K562 (cell line): ENCODE measurements around the gene IKZF3. TPM values are rescaled to one million over a fixed set of nuclear protein-coding genes. Genes with fewer than 3 reads are reported as not detected.

ENCODE experiments used
- ATAC-seq: fragments of 200-7000 bp; cut with Tn5 transposase; 3 replicates; pipeline ENCODE4 v1.9.1; 2020; ENCODE audit warnings: moderate library complexity
- BruUV-seq: library from RNA; stranded (reverse); fragments of 400-500 nt; replicated peaks from 2 replicates; lab custom pipeline; 2021; lab: Mats Ljungman, UMichigan
- CTCF ChIA-PET: fragments of 300-600 bp; formaldehyde crosslinking; extraction: SDS; loops from one replicate; lab custom pipeline; 2021; ENCODE audit warnings: low intra/inter-chr PET ratio; lab: Yijun Ruan, JAX
- POLR2A ChIA-PET: fragments of 300-600, 350-650 bp; sonication (Branson Sonifier 250); formaldehyde crosslinking; extraction: SDS; loops from one replicate; lab custom pipeline; 2021; ENCODE audit warnings: antibody characterized with exemption, inconsistent platforms; lab: Yijun Ruan, JAX
- DNase-seq, 4 experiments: peaks; one replicate each; pipeline versions ENCODE4 v3.0.0 to v3.0.0-alpha.2; 2011 to 2018; ENCODE audit warnings: low spot score in 3 of 4, mixed read lengths in 3 of 4; ENCODE audit errors: extremely low read depth in 1 of 4
- FAIRE-seq: peaks from 2 replicates; lab custom pipeline; 2011; peaks lifted over from hg19 to GRCh38; lab: Jason Lieb, UNC
- H2AFZ ChIP-seq: 2 replicates; pipeline ENCODE4 v1.6.0; 2011; ENCODE audit warnings: low read depth, low read length, control low read depth, inconsistent platforms
- H3K27ac ChIP-seq: fragments of 200-600 bp; 3 replicates; pipeline ENCODE4 v1.8.0; 2011; ENCODE audit warnings: low read depth, mild to moderate bottlenecking, control low read depth, inconsistent platforms, low read length, moderate library complexity, mixed read lengths; ENCODE audit errors: extremely low read depth
- H3K27me3 ChIP-seq, 2 experiments: fragments of 300-600 bp in 1 of 2; 2 replicates in 1 of 2; 3 replicates in 1 of 2; pipeline versions ENCODE4 v1.6.0 to v1.8.0; 2011; ENCODE audit warnings: inconsistent platforms in 2 of 2, low read length in 2 of 2, mild to moderate bottlenecking in 1 of 2, mixed read lengths in 1 of 2, moderate library complexity in 1 of 2; ENCODE audit not compliant: control insufficient read depth in 2 of 2, insufficient read depth in 2 of 2
- H3K36me3 ChIP-seq: fragments of 300-600 bp; 3 replicates; pipeline ENCODE4 v1.8.0; 2011; ENCODE audit warnings: mild to moderate bottlenecking, low read length, inconsistent platforms; ENCODE audit not compliant: control insufficient read depth, insufficient read depth
- H3K4me1 ChIP-seq, 2 experiments: fragments of 200-600 bp in 1 of 2; replicated peaks in 1 of 2; 2 replicates in 1 of 2; 3 replicates in 1 of 2; pipeline versions ENCODE4 v1.5.1 to v1.8.0; 2011; ENCODE audit warnings: inconsistent platforms in 2 of 2, low read length in 2 of 2, mild to moderate bottlenecking in 1 of 2, mixed read lengths in 1 of 2, moderate library complexity in 1 of 2; ENCODE audit not compliant: control insufficient read depth in 2 of 2, insufficient read depth in 2 of 2
- H3K4me2 ChIP-seq: 2 replicates; pipeline ENCODE4 v1.6.1; 2011; ENCODE audit warnings: low read length, control low read depth, inconsistent platforms, mixed read lengths; ENCODE audit not compliant: insufficient read depth
- H3K4me3 ChIP-seq: fragments of 200-600 bp; sonication (generic), shearing (Covaris generic); 2 replicates; pipeline ENCODE4 v1.5.1; 2016; ENCODE audit warnings: control low read depth, inconsistent platforms
- H3K79me2 ChIP-seq: fragments of 200-600 bp; 3 replicates; pipeline ENCODE4 v1.8.0; 2011; ENCODE audit warnings: low read length, inconsistent platforms; ENCODE audit not compliant: control insufficient read depth, insufficient read depth
- H3K9ac ChIP-seq, 2 experiments: 2 replicates each; pipeline versions ENCODE4 v1.6.0 to v1.6.1; 2011; ENCODE audit warnings: low read depth in 2 of 2, low read length in 2 of 2, control low read depth in 1 of 2, inconsistent platforms in 1 of 2, mild to moderate bottlenecking in 1 of 2, mixed read lengths in 1 of 2; ENCODE audit not compliant: insufficient read depth in 1 of 2
- H3K9me1 ChIP-seq: one replicate; pipeline ENCODE4 v1.6.0; 2011; ENCODE audit warnings: inconsistent platforms, mild to moderate bottlenecking, low read length, moderate library complexity; ENCODE audit not compliant: control insufficient read depth, insufficient read depth
- H3K9me3 ChIP-seq: replicated peaks from 2 replicates; pipeline ENCODE4 v1.5.1; 2011; ENCODE audit warnings: low read depth, low read length, inconsistent platforms; ENCODE audit not compliant: control insufficient read depth, insufficient read depth
- H4K20me1 ChIP-seq: replicated peaks from 2 replicates; pipeline ENCODE4 v1.6.1; 2011; ENCODE audit warnings: low read length, inconsistent platforms, mixed read lengths; ENCODE audit not compliant: control insufficient read depth, insufficient read depth
- CBX1 ChIP-seq: sonication (generic); IDR thresholded peaks from 2 replicates; pipeline ENCODE4 v1.6.1; 2016; ENCODE audit warnings: antibody characterized with exemption, low read depth, mild to moderate bottlenecking
- CBX3 ChIP-seq, 2 experiments: IDR thresholded peaks; 1 replicate in 1 of 2; 2 replicates in 1 of 2; pipeline ENCODE4 v1.6.1; 2012; ENCODE audit warnings: inconsistent platforms in 2 of 2, low read length in 2 of 2, borderline replicate concordance in 1 of 2, control low read depth in 1 of 2
- CBX5 ChIP-seq: IDR thresholded peaks from 2 replicates; pipeline ENCODE4 v1.6.1; 2014; ENCODE audit warnings: low read depth, borderline replicate concordance
- JUND ChIP-seq, 2 experiments: IDR thresholded peaks; 2 replicates in 1 of 2; 3 replicates in 1 of 2; pipeline ENCODE4 v1.6.1; 2011; ENCODE audit warnings: borderline replicate concordance in 2 of 2, low read depth in 2 of 2, low read length in 2 of 2, improper control_type of control experiment in 1 of 2, missing biosample characterization in 1 of 2, missing genetic modification characterization in 1 of 2, missing genetic modification reagents in 1 of 2
- MLLT1 ChIP-seq, 2 experiments: fragments of 450-650 bp; IDR thresholded peaks; 2 replicates each; pipeline ENCODE4 v1.6.1; 2016
- POLR2A ChIP-seq: fragments of 450-650 bp; conservative IDR thresholded peaks from 2 replicates; pipeline ENCODE4 v1.6.1; 2016
- POLR2AphosphoS5 ChIP-seq: IDR thresholded peaks from 2 replicates; pipeline ENCODE4 v1.6.1; 2011; ENCODE audit warnings: mild to moderate bottlenecking, low read depth, low read length, moderate library complexity; ENCODE audit not compliant: control insufficient read depth, insufficient read depth
- SREBF2 ChIP-seq: sonication (generic); formaldehyde crosslinking; IDR thresholded peaks from 2 replicates; pipeline ENCODE4 v1.4.0; 2020; ENCODE audit warnings: mild to moderate bottlenecking, missing genetic modification reagents
- TRIM24 ChIP-seq, 2 experiments: fragments of 450-650 bp; IDR thresholded peaks; 2 replicates each; pipeline ENCODE4 v1.6.1; 2016
- TRIM28 ChIP-seq: fragments of 450-650 bp; IDR thresholded peaks from 2 replicates; pipeline ENCODE4 v1.6.1; 2017
- ZFP36 ChIP-seq: fragments of 150-350 bp; IDR thresholded peaks from 2 replicates; pipeline ENCODE4 v1.6.1; 2018; ENCODE audit warnings: low read length, low read depth; ENCODE audit not compliant: partially characterized antibody
- ZNF445 ChIP-seq: fragments of 250-450 bp; sonication (Bioruptor Pico); IDR thresholded peaks from 2 replicates; pipeline ENCODE4 v1.4.0; 2020; ENCODE audit warnings: low read depth, mild to moderate bottlenecking, moderate library complexity
- WGBS: fragments of 100-300 bp; shearing (Covaris generic); methylation state at CpG from one replicate; pipeline ENCODE4 v1.1.6; 2016; ENCODE audit warnings: low coverage, mixed read lengths; ENCODE audit not compliant: insufficient coverage; ENCODE audit errors: missing lambda C conversion rate; 5-methylcytosine and 5-hydroxymethylcytosine counted together
- in situ Hi-C: fragments of 300-500 bp; cut with MboI; formaldehyde crosslinking; loops from 4 replicates; pipeline ENCODE4 v1.15.0; 2018; ENCODE audit warnings: inconsistent platforms, mixed read lengths
- intact Hi-C: fragments of 100-400 bp; cut with micrococcal nuclease; formaldehyde crosslinking; loops from 2 replicates; pipeline ENCODE4 v1.14.2; 2022
- polyA plus RNA-seq, 8 experiments: library from polyadenylated mRNA; depleted of rRNA in 4 of 8; stranded (reverse) in 5 of 8; unstranded in 3 of 8; fragments of >200 nt; fragmentation: Nextera tagmentation in 2 of 8; fragmentation: Illumina TruSeq in 1 of 8; extraction: Ambion mirVana in 2 of 8; extraction: Trizol in 1 of 8; gene quantifications; 2 replicates each; pipeline versions ENCODE4 v1.2.1 to v1.2.3, GENCODE V29; 2011 to 2014; ENCODE audit warnings: inconsistent platforms in 1 of 8, missing spikeins in 1 of 8
- total RNA-seq, 7 experiments: library from RNA; depleted of rRNA in 6 of 7; stranded (reverse); fragments of >200 nt in 6 of 7; fragmentation: Illumina TruSeq in 2 of 7; extraction: Trizol in 2 of 7; gene quantifications; 2 replicates each; pipeline versions ENCODE4 v1.2.1 to v1.2.3, GENCODE V29; 2011 to 2021; ENCODE audit warnings: low replicate concordance in 1 of 7
- TF ChIP-seq, protein P1 (sequence below): fragments of 450-650 bp; IDR thresholded peaks from 2 replicates; pipeline ENCODE4 v1.6.1; 2018; ENCODE audit warnings: mild to moderate bottlenecking, low read depth; ENCODE audit not compliant: partially characterized antibody

IKZF3 gene
- total and polyA plus RNA-seq, 9 of the 15 experiments (the other 6 are each of a cell fraction or from before 2014, with no cell fraction given): 0.06 to 1.6 (median 0.62) TPM

DNA sequence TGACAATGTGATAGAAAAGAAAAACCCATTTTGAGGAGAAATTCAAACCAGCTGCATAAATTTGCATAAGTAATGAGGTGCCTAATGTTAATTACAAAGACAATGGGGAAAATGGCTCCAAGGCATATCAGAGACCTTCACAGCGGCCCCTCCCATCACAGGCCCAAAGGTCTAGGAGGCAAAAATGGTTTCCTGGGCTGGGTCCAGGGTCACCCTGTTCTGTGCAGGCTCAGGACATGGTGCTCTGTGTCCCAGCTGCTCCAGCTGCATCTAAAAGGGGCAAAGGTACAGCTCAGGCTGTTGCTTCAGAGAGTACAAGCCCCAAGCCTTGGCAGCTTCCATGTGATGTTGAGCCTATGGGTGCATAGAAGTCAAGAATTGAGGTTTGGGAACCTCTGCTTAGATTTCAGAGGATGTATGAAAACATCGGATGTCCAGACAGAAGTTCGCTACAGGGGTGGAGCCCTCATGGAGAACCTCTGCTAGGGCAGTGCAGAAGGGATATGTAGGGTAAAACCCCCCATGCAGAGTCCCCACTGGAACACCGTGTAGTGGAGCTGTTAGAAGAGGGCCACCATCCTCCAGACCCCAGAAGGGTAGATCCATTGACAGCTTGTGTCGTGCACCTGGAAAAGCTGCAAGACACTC is 40.6 kb downstream of the IKZF3 start:
- Histone ChIP-seq H3K27ac (no peak overlapping the region), H3K9ac (no peak overlapping the region), H3K27me3 (peaks cover 0 to 7% of the 10 kb centered on the region in 2 experiments; a peak in 2 of 5 replicates), H2AFZ (no peak overlapping the region), H3K36me3 (no peaks in the 10 kb centered on the region), H3K9me1 (no peaks in the 10 kb centered on the region), H3K4me1 (no peaks in the 10 kb centered on the region), H4K20me1 (no peaks in the 10 kb centered on the region), H3K4me2 (no peak overlapping the region), H3K79me2 (no peaks in the 10 kb centered on the region), H3K9me3 (peaks cover 10% of the 10 kb centered on the region), H3K4me3 (no peak overlapping the region)
- in situ Hi-C loops: no loop called here
- intact Hi-C loops: no loop called here
- ATAC-seq: no peak
- TF ChIP-seq ZNF445: 0 out of 2 replicates have a peak, but pooled peaks have one; percentile 40
- TF ChIP-seq TRIM28: peak; percentile 94
- TF ChIP-seq ZFP36: peak; percentile 41
- peak; percentile 40; the same call in 1 of the 2 replicates for TF ChIP-seq POLR2A
- TF ChIP-seq SREBF2 (CRISPR knock-in tag): no peak
- TF ChIP-seq CBX3 (IDR thresholded peaks at IDR 0.05; ENCODE audit: borderline replicate concordance in 1 of 2, low read length in 2 of 2): peak in 1 of 2 experiments; percentile 90; a peak in 2 of 3 replicates
- TF ChIP-seq CBX5: peak; percentile 97
- TF ChIP-seq MLLT1 (IDR thresholded peaks at IDR 0.05): no peak
- no peak for TF ChIP-seq JUND (IDR thresholded peaks at IDR 0.05; ENCODE audit: borderline replicate concordance, low read depth, low read length)
- no peak for TF ChIP-seq JUND (tag; IDR thresholded peaks at IDR 0.05; ENCODE audit: borderline replicate concordance, low read depth, low read length)
- TF ChIP-seq CBX1: peak; percentile 77; the same call in 1 of the 2 replicates
- TF ChIP-seq TRIM24 (IDR thresholded peaks at IDR 0.05): 0 out of 4 replicates have a peak, but pooled peaks of 1 of the 2 experiments have one; percentile 26
- peak; percentile 40; the same call in 1 of the 2 replicates for TF ChIP-seq POLR2AphosphoS5
- TF ChIP-seq, protein P1, sequence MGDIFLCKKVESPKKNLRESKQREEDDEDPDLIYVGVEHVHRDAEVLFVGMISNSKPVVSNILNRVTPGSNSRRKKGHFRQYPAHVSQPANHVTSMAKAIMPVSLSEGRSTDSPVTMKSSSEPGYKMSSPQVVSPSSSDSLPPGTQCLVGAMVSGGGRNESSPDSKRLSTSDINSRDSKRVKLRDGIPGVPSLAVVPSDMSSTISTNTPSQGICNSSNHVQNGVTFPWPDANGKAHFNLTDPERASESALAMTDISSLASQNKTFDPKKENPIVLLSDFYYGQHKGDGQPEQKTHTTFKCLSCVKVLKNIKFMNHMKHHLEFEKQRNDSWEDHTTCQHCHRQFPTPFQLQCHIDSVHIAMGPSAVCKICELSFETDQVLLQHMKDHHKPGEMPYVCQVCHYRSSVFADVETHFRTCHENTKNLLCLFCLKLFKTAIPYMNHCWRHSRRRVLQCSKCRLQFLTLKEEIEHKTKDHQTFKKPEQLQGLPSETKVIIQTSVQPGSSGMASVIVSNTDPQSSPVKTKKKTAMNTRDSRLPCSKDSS: peak; percentile 85
- peak in 1 of 4 experiments; percentile 22 for DNase-seq
- POLR2A ChIA-PET: no interaction called here
- FAIRE-seq: no peak
- BruUV-seq: no TSS peak
- CTCF ChIA-PET: no interaction called here
- WGBS: 2% methylated on average over 5 of the region's 5 CpGs
